ENCODE data around the gene SPDYE1.
A peak's percentile ranks its signal among the peaks of the same experiment; 100 is the strongest.
"Not testable (repeated sequence)": the region's sequence is repeated elsewhere in the genome, so short reads cannot be mapped to it uniquely, and the experiment has no call there.

The SPDYE1 gene

GRCh38 chr7:44033971-44034844, 36.5 kb downstream of the SPDYE1 start:
- DNase-seq = peak in 1 of 2 donors; percentile 16
- H3K4me1 ChIP-seq; H3K27ac ChIP-seq; H3K4me3 ChIP-seq; H3K36me3 ChIP-seq; H3K27me3 ChIP-seq; H3K9me3 ChIP-seq; intact Hi-C loops (cut with DNase I; ENCODE audit: low total_unique reads): not testable (repeated sequence)

GRCh38 chr7:44036364-44036763, 38.7 kb downstream of the SPDYE1 start:
- H3K9me3 ChIP-seq; H3K27ac ChIP-seq; H3K36me3 ChIP-seq; H3K4me3 ChIP-seq; DNase-seq; intact Hi-C loops (cut with DNase I; ENCODE audit: low total_unique reads); H3K27me3 ChIP-seq; H3K4me1 ChIP-seq: not testable (repeated sequence)

GRCh38 chr7:44037951-44038350, 40.3 kb downstream of the SPDYE1 start:
- H3K4me3 ChIP-seq; H3K27ac ChIP-seq; DNase-seq; H3K36me3 ChIP-seq; H3K27me3 ChIP-seq; H3K4me1 ChIP-seq; intact Hi-C loops (cut with DNase I; ENCODE audit: low total_unique reads); H3K9me3 ChIP-seq: not testable (repeated sequence)

GRCh38 chr7:44038553-44038952, 40.9 kb downstream of the SPDYE1 start:
- H3K4me3 ChIP-seq; H3K4me1 ChIP-seq; H3K27ac ChIP-seq; intact Hi-C loops (cut with DNase I; ENCODE audit: low total_unique reads); DNase-seq; H3K36me3 ChIP-seq; H3K27me3 ChIP-seq; H3K9me3 ChIP-seq: not testable (repeated sequence)

GRCh38 chr7:44038961-44039558, 41.4 kb downstream of the SPDYE1 start:
- peak; percentile 93 to 95 for DNase-seq
- Histone ChIP-seq H3K27ac (peak overlapping the region; percentile 66 to 74), H3K4me3 (peak overlapping the region; percentile 49 to 52), H3K4me1 (peaks cover 0 to 14% (median 12%) of the 10 kb centered on the region in 4 donors)
- intact Hi-C loops (cut with DNase I; ENCODE audit: low total_unique reads); H3K9me3 ChIP-seq; H3K27me3 ChIP-seq; H3K36me3 ChIP-seq: not testable (repeated sequence)

- DNase-seq; H3K27me3 ChIP-seq; intact Hi-C loops (cut with DNase I; ENCODE audit: low total_unique reads); H3K9me3 ChIP-seq; H3K36me3 ChIP-seq: not testable (repeated sequence)
- Histone ChIP-seq H3K27ac (peak overlapping the region in 1 of 2 donors; percentile 46), H3K4me1 (peaks cover 0 to 16% (median 14%) of the 10 kb centered on the region in 4 donors), H3K4me3 (peak overlapping the region; percentile 43 to 52)
Measured at GRCh38 chr7:44039800-44040492, 42.2 kb downstream of the SPDYE1 start.

- DNase-seq; H3K9me3 ChIP-seq; intact Hi-C loops (cut with DNase I; ENCODE audit: low total_unique reads); H3K36me3 ChIP-seq; H3K27me3 ChIP-seq: not testable (repeated sequence)
- Histone ChIP-seq H3K4me1 (peaks cover 0 to 21% (median 17%) of the 10 kb centered on the region in 4 donors), H3K4me3 (peak overlapping the region; percentile 43 to 52), H3K27ac (peak overlapping the region in 1 of 2 donors; percentile 46)
- peak in 1 of 2 experiments; percentile 10 for TF ChIP-seq CTCF (IDR thresholded peaks at IDR 0.05)
Measured at GRCh38 chr7:44040493-44040891, 42.8 kb downstream of the SPDYE1 start.

GRCh38 chr7:44042221-44042620, 44.5 kb downstream of the SPDYE1 start:
- intact Hi-C loops (cut with DNase I; ENCODE audit: low total_unique reads) = no loop called here
- no peaks in the 10 kb centered on the region for H3K9me3 ChIP-seq
- H3K27ac ChIP-seq = no peak overlapping the region

More at GRCh38 chr7:44042221-44042620, 44.5 kb downstream of the SPDYE1 start:
- Histone ChIP-seq H3K27me3 (no peaks in the 10 kb centered on the region), H3K4me3 (no peak overlapping the region), H3K36me3 (peaks cover 0 to 13% (median 0%) of the 10 kb centered on the region in 3 donors), H3K4me1 (peaks cover 0 to 38% (median 32%) of the 10 kb centered on the region in 4 donors)
- DNase-seq = no peak
- no peak for TF ChIP-seq CTCF (IDR thresholded peaks at IDR 0.05)
